DOHH2 (cell line): ENCODE data around the gene CDKN1C.

Experiments
- H3F3A ChIP-seq: fragments of 200-600 bp; sonication (generic), shearing (Covaris generic); 2 replicates; pipeline ENCODE4 v1.6.0; 2016; ENCODE audit warnings: antibody characterized with exemption, mild to moderate bottlenecking; ENCODE audit not compliant: control insufficient read depth, insufficient read depth
- H3K27ac ChIP-seq: fragments of 200-600 bp; sonication (generic); 2 replicates; pipeline ENCODE4 v1.5.1; 2014; ENCODE audit warnings: low read depth, mild to moderate bottlenecking, low read length, moderate library complexity
- H3K27me3 ChIP-seq: fragments of 200-600 bp; sonication (generic); 2 replicates; pipeline ENCODE4 v1.6.1; 2014; ENCODE audit warnings: mild to moderate bottlenecking, low read length, mixed read lengths; ENCODE audit not compliant: control insufficient read depth
- H3K36me3 ChIP-seq: fragments of 200-600 bp; sonication (generic); 2 replicates; pipeline ENCODE4 v1.6.1; 2014; ENCODE audit warnings: mild to moderate bottlenecking, low read length, moderate library complexity, mixed read lengths; ENCODE audit not compliant: control insufficient read depth
- H3K4me1 ChIP-seq: fragments of 200-600 bp; sonication (generic); 2 replicates; pipeline ENCODE4 v1.6.1; 2014; ENCODE audit warnings: mild to moderate bottlenecking, low read length, mixed read lengths; ENCODE audit not compliant: control insufficient read depth
- H3K4me2 ChIP-seq: fragments of 200-600 bp; sonication (generic); 2 replicates; pipeline ENCODE4 v1.6.0; 2014; ENCODE audit warnings: mild to moderate bottlenecking, low read length, moderate library complexity
- H3K4me3 ChIP-seq: fragments of 200-600 bp; sonication (generic); 2 replicates; pipeline ENCODE4 v1.5.1; 2014; ENCODE audit warnings: mild to moderate bottlenecking, low read length, mixed read lengths
- H3K79me2 ChIP-seq: fragments of 200-600 bp; sonication (generic); 2 replicates; pipeline ENCODE4 v1.6.1; 2014; ENCODE audit warnings: mild to moderate bottlenecking, low read length, mixed read lengths; ENCODE audit not compliant: control insufficient read depth
- H3K9me2 ChIP-seq: fragments of 200-600 bp; sonication (generic); replicated peaks from 2 replicates; pipeline ENCODE4 v1.6.1; 2014; ENCODE audit warnings: mild to moderate bottlenecking, low read length, mixed read lengths; ENCODE audit not compliant: control insufficient read depth
- H3K9me3 ChIP-seq: fragments of 200-600 bp; sonication (generic); 2 replicates; pipeline ENCODE4 v1.6.1; 2014; ENCODE audit warnings: antibody characterized with exemption, low read length, mixed read lengths; ENCODE audit not compliant: control insufficient read depth, insufficient read depth
- H4K20me1 ChIP-seq: fragments of 200-600 bp; sonication (generic); 2 replicates; pipeline ENCODE4 v1.6.0; 2014; ENCODE audit warnings: low read depth, mild to moderate bottlenecking, antibody characterized with exemption, low read length, moderate library complexity; ENCODE audit not compliant: control insufficient read depth, insufficient read depth
- CTCF ChIP-seq: fragments of 200-600 bp; sonication (generic); IDR thresholded peaks from one replicate; pipeline ENCODE4 v1.5.1; 2014; ENCODE audit warnings: antibody characterized with exemption, mild to moderate bottlenecking, low read depth, low read length; ENCODE audit not compliant: poor library complexity, severe bottlenecking
- EZH2phosphoT487 ChIP-seq: fragments of 200-600 bp; sonication (generic); IDR thresholded peaks from 2 replicates; pipeline ENCODE4 v1.6.1; 2017; ENCODE audit warnings: borderline replicate concordance, mild to moderate bottlenecking, antibody characterized with exemption, low read length, moderate library complexity, mixed read lengths

The CDKN1C gene

GRCh38 chr11:2889362-2890273 lies 4.0 kb upstream of the CDKN1C start:
- H3K4me1 ChIP-seq: peaks cover 25% of the 10 kb centered on the region
- H3K79me2 ChIP-seq: no peaks in the 10 kb centered on the region
- H4K20me1 ChIP-seq: no peaks in the 10 kb centered on the region
- H3K4me3 ChIP-seq: no peak overlapping the region
- no peaks in the 10 kb centered on the region; the same call in 1 of the 2 replicates for H3F3A ChIP-seq
- no peaks in the 10 kb centered on the region for H3K9me2 ChIP-seq
- no peak overlapping the region for H3K4me2 ChIP-seq
- no peak overlapping the region for H3K27ac ChIP-seq
- H3K9me3 ChIP-seq: no peaks in the 10 kb centered on the region
- H3K36me3 ChIP-seq: no peaks in the 10 kb centered on the region
- TF ChIP-seq CTCF (no peak), EZH2phosphoT487 (no peak)
- H3K27me3 ChIP-seq: no peaks in the 10 kb centered on the region

GRCh38 chr11:2888266-2888968 lies 2.8 kb upstream of the CDKN1C start:
- Histone ChIP-seq H3K4me3 (no peak overlapping the region), H3F3A (no peaks in the 10 kb centered on the region; the same call in 1 of the 2 replicates), H3K9me3 (no peaks in the 10 kb centered on the region), H3K4me1 (peaks cover 25% of the 10 kb centered on the region), H3K27ac (no peak overlapping the region), H3K79me2 (no peaks in the 10 kb centered on the region), H3K27me3 (no peaks in the 10 kb centered on the region), H3K36me3 (no peaks in the 10 kb centered on the region), H4K20me1 (no peaks in the 10 kb centered on the region), H3K4me2 (no peak overlapping the region), H3K9me2 (no peaks in the 10 kb centered on the region)
- TF ChIP-seq CTCF (peak; percentile 92), EZH2phosphoT487 (no peak)

- no peak overlapping the region for H3K4me3 ChIP-seq
- H3F3A ChIP-seq: no peaks in the 10 kb centered on the region; the same call in 1 of the 2 replicates
- H3K9me2 ChIP-seq: no peaks in the 10 kb centered on the region
- H3K79me2 ChIP-seq: no peaks in the 10 kb centered on the region
- H3K9me3 ChIP-seq: no peaks in the 10 kb centered on the region
- no peaks in the 10 kb centered on the region for H4K20me1 ChIP-seq
- H3K4me2 ChIP-seq: no peak overlapping the region
- no peaks in the 10 kb centered on the region for H3K36me3 ChIP-seq
- TF ChIP-seq CTCF (no peak), EZH2phosphoT487 (no peak)
- peaks cover 19% of the 10 kb centered on the region for H3K4me1 ChIP-seq
- H3K27ac ChIP-seq: no peak overlapping the region
- no peaks in the 10 kb centered on the region for H3K27me3 ChIP-seq
Measured at GRCh38 chr11:2887515-2888195, 2.1 kb upstream of the CDKN1C start.
